Measurements from ENCODE around the gene COX5B. TPM values are rescaled to one million over a fixed set of nuclear protein-coding genes. Genes with fewer than 3 reads are reported as not detected.

The COX5B gene
- total and polyA plus RNA-seq, 10 of the 15 experiments (the other 5 are each of a cell fraction or from before 2014, with no cell fraction given), result 69.5 to 518 (median 363) TPM

DNA sequence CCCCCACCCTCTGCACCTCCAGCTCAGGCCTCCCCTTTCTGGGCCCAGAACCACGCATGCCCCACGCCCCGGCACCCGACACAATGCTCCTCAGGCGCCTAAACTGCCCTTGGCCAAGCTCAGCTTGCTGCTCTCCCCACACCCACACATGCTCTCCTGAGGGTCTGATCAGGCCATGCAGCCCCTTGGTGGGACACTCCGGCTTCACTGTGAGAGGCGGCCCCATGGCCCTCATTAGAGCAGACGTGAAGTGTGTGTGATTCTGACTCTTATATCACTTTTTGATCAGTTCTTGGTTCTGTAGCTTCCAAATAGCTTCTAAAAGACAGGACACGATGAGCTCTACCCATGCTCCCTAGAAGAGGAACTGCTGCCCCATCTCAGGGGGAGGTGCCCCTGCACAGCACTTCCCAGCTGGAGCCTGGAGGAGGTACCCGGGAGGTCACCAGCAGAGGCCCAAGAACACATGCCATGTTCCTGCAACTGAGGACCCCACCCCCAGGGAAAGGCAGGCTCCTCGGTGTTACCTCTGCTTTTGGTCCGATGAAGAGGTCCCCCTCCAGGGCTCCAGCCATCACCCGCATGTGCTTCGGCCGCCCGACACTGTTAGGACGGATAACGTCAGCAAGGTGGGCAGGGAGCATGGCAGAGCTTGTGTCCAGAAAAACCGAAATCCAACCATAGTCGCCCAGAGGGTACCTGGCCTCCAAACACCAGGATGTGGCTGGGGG is 14.3 kb downstream of the COX5B start:
- ATAC-seq (no peak), DNase-seq (ENCODE audit: low read depth, low spot score) (no peak), FAIRE-seq (no peak)
- BruUV-seq (replicated peaks), result no TSS peak
- no peaks in the 10 kb centered on the region; the same call in 1 of the 2 replicates for H3K4me1 ChIP-seq (ENCODE audit: control insufficient read depth, insufficient read depth, low read length)
- peaks cover 2% of the 10 kb centered on the region; the same call in 1 of the 2 replicates for H4K20me1 ChIP-seq (ENCODE audit: control insufficient read depth, insufficient read depth)
- no peak overlapping the region for H3K4me2 ChIP-seq (ENCODE audit: control insufficient read depth, insufficient read depth)
- no peak overlapping the region for H3K9ac ChIP-seq (ENCODE audit: control insufficient read depth, insufficient read depth, low read length)
- intact Hi-C loops (cut with micrococcal nuclease; ENCODE audit: unreplicated experiment), result no loop called here
- TF ChIP-seq POLR2A (IDR thresholded peaks at IDR 0.05; ENCODE audit: low read depth, low read length), result 0 out of 2 replicates have a peak, but pooled peaks have one; percentile 10
- no peak for TF ChIP-seq IRF4 (IDR thresholded peaks at IDR 0.05; ENCODE audit: low read depth, low read length)
- H3K4me3 ChIP-seq, result no peak overlapping the region
- H3K79me2 ChIP-seq (ENCODE audit: control insufficient read depth, insufficient read depth, low read length), result peaks cover 32% of the 10 kb centered on the region
- H3K9me3 ChIP-seq (replicated peaks; ENCODE audit: control insufficient read depth, insufficient read depth, low read length), result no peaks in the 10 kb centered on the region
- ChIA-PET CTCF (interaction anchor here (0.6 kb wide), 1 partner anchor 725 kb away, joined by 3 read pairs; no protein-coding TSS in a partner anchor), POLR2A (interaction anchor here (3.0 to 7.5 kb wide), 2 partner anchors 13 to 15 kb away, joined by 23 to 132 read pairs; partner anchors contain the start of gene COX5B), RAD21 (ENCODE audit: unreplicated experiment) (interaction anchor here (0.6 to 0.9 kb wide), 2 partner anchors 36 to 38 kb away, joined by 3 read pairs; no protein-coding TSS in a partner anchor), SMC1A (ENCODE audit: uncharacterized antibody, unreplicated experiment) (interaction anchor here (1.1 to 3.0 kb wide), 2 partner anchors 9 to 16 kb away, joined by 3 to 9 read pairs; no protein-coding TSS in a partner anchor)
- no peaks in the 10 kb centered on the region for H3K27me3 ChIP-seq (replicated peaks in 1 of 2; ENCODE audit: control insufficient read depth in 2 of 2, insufficient read depth in 2 of 2, low read length in 1 of 2)
- WGBS (ENCODE audit: insufficient coverage, insufficient replicate concordance, low lambda C conversion rate, missing lambda C conversion rate), result 99% methylated on average over 19 of the region's 20 CpGs
- peaks cover 6 to 8% of the 10 kb centered on the region in 2 experiments; a peak in 3 of 4 replicates for H3K36me3 ChIP-seq (ENCODE audit: control insufficient read depth in 2 of 2, insufficient read depth in 2 of 2, low read length in 1 of 2)
- H2AFZ ChIP-seq (ENCODE audit: control insufficient read depth, low read depth, low read length), result no peak overlapping the region
- in situ Hi-C loops (cut with MboI), result loop anchor here (10.0 kb wide), 1 partner anchor 1595 kb away; no protein-coding TSS in a partner anchor
- no peak overlapping the region for H3K27ac ChIP-seq (ENCODE audit: control insufficient read depth, insufficient read depth)

DNA sequence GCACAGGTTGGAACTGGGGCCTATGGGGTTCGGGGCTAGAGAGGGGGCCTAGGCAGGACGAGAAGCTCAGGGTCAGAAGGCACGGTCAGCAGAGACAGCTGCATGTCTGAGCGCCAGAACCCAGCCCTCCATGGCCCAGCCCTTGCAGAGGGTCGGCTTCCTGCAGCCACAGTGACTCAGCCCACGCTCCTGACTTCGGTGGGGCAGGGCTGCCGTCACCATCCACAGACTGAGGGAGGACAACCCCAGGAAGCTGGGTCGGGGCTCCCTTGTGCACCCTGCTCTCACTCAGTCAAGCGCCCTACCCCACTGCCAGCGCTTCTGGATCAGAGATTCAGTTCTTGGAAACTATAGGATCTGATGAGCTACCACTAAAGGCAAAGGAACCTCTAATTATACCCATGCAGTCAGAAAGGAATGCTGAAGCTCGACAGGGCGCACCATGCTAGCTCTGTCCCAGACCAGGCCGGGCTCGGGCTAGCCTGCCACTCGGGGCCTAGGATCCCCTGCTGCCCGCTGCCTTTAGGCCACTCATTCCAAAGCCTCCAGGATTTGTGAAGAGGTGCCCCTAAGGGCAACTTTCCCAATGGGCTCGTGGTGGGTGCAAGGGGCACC is 15.0 kb downstream of the COX5B start:
- Histone ChIP-seq H4K20me1 (ENCODE audit: control insufficient read depth, insufficient read depth) (peaks cover 2% of the 10 kb centered on the region; the same call in 1 of the 2 replicates), H2AFZ (ENCODE audit: control insufficient read depth, low read depth, low read length) (no peak overlapping the region), H3K9ac (ENCODE audit: control insufficient read depth, insufficient read depth, low read length) (no peak overlapping the region), H3K4me3 (peak overlapping the region; percentile 98; the same call in 1 of the 2 replicates), H3K4me1 (ENCODE audit: control insufficient read depth, insufficient read depth, low read length) (no peaks in the 10 kb centered on the region; the same call in 1 of the 2 replicates), H3K9me3 (replicated peaks; ENCODE audit: control insufficient read depth, insufficient read depth, low read length) (no peaks in the 10 kb centered on the region), H3K36me3 (ENCODE audit: control insufficient read depth in 2 of 2, insufficient read depth in 2 of 2, low read length in 1 of 2) (peaks cover 6 to 8% of the 10 kb centered on the region in 2 experiments; a peak in 3 of 4 replicates), H3K27me3 (replicated peaks in 1 of 2; ENCODE audit: control insufficient read depth in 2 of 2, insufficient read depth in 2 of 2, low read length in 1 of 2) (no peaks in the 10 kb centered on the region), H3K79me2 (ENCODE audit: control insufficient read depth, insufficient read depth, low read length) (peaks cover 32% of the 10 kb centered on the region), H3K4me2 (ENCODE audit: control insufficient read depth, insufficient read depth) (peak overlapping the region; percentile 90; the same call in 1 of the 2 replicates), H3K27ac (ENCODE audit: control insufficient read depth, insufficient read depth) (no peak overlapping the region)
- WGBS (ENCODE audit: insufficient coverage, insufficient replicate concordance, low lambda C conversion rate, missing lambda C conversion rate), result 92% methylated on average over 16 of the region's 18 CpGs
- SMC1A ChIA-PET (ENCODE audit: uncharacterized antibody, unreplicated experiment), result interaction anchor here (1.1 to 4.9 kb wide), 3 partner anchors 10 to 17 kb away, joined by 3 to 29 read pairs (median 9); partner anchors contain the start of gene COX5B
- DNase-seq (ENCODE audit: low read depth, low spot score), result no peak
- RAD21 ChIA-PET (ENCODE audit: unreplicated experiment), result interaction anchor here (0.9 to 5.9 kb wide), 2 partner anchors 35 to 37 kb away, joined by 3 to 76 read pairs; no protein-coding TSS in a partner anchor
- BruUV-seq (replicated peaks), result no TSS peak
- ATAC-seq, result no peak
- CTCF ChIA-PET, result interaction anchor here (2.4 to 6.0 kb wide), 3 partner anchors 10 to 37 kb away, joined by 11 to 114 read pairs (median 22); partner anchors contain the start of gene COX5B
- POLR2A ChIA-PET, result interaction anchor here (0.6 to 7.5 kb wide), 4 partner anchors 9 to 28 kb away, joined by 3 to 132 read pairs (median 14); partner anchors contain the start of gene COX5B
- FAIRE-seq, result no peak
- in situ Hi-C loops (cut with MboI), result loop anchor here (10.0 kb wide), 1 partner anchor 1596 kb away; no protein-coding TSS in a partner anchor
- intact Hi-C loops (cut with micrococcal nuclease; ENCODE audit: unreplicated experiment), result no loop called here
- TF ChIP-seq ESRRA (IDR thresholded peaks at IDR 0.05; ENCODE audit: low read length), result no peak
- TF ChIP-seq CUX1 (IDR thresholded peaks at IDR 0.05; ENCODE audit: insufficient replicate concordance, low read depth, low read length), result no peak
